ENCODE results near the gene PIP5K1C.
A peak's percentile ranks its signal among the peaks of the same experiment; 100 is the strongest.

Gene PIP5K1C

GRCh38 chr19:3716147-3716668, 15.9 kb upstream of the PIP5K1C start:
- no peak for TF ChIP-seq SIN3A (IDR thresholded peaks at IDR 0.05; ENCODE audit: borderline replicate concordance, insufficient read depth, low read length)
- TF ChIP-seq TAF1 (IDR thresholded peaks at IDR 0.05; ENCODE audit: borderline replicate concordance, insufficient read depth, low read length) = no peak
- TF ChIP-seq, protein P1, sequence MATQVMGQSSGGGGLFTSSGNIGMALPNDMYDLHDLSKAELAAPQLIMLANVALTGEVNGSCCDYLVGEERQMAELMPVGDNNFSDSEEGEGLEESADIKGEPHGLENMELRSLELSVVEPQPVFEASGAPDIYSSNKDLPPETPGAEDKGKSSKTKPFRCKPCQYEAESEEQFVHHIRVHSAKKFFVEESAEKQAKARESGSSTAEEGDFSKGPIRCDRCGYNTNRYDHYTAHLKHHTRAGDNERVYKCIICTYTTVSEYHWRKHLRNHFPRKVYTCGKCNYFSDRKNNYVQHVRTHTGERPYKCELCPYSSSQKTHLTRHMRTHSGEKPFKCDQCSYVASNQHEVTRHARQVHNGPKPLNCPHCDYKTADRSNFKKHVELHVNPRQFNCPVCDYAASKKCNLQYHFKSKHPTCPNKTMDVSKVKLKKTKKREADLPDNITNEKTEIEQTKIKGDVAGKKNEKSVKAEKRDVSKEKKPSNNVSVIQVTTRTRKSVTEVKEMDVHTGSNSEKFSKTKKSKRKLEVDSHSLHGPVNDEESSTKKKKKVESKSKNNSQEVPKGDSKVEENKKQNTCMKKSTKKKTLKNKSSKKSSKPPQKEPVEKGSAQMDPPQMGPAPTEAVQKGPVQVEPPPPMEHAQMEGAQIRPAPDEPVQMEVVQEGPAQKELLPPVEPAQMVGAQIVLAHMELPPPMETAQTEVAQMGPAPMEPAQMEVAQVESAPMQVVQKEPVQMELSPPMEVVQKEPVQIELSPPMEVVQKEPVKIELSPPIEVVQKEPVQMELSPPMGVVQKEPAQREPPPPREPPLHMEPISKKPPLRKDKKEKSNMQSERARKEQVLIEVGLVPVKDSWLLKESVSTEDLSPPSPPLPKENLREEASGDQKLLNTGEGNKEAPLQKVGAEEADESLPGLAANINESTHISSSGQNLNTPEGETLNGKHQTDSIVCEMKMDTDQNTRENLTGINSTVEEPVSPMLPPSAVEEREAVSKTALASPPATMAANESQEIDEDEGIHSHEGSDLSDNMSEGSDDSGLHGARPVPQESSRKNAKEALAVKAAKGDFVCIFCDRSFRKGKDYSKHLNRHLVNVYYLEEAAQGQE (IDR thresholded peaks at IDR 0.05; ENCODE audit: insufficient read depth in 1 of 2, low read depth in 2 of 2, low read length in 2 of 2) = no peak
- no peak for TF ChIP-seq FOXP2 (optimal IDR thresholded peaks at IDR 0.05; ENCODE audit: borderline replicate concordance, extremely low read depth, extremely low read length, insufficient read depth)

GRCh38 chr19:3712663-3713611, 12.7 kb upstream of the PIP5K1C start:
- no peak for TF ChIP-seq POLR2AphosphoS5 (IDR thresholded peaks at IDR 0.05; ENCODE audit: low read depth, low read length)
- TF ChIP-seq SIN3A (IDR thresholded peaks at IDR 0.05; ENCODE audit: borderline replicate concordance, insufficient read depth, low read length) = no peak
- no peak for TF ChIP-seq FOXP2 (optimal IDR thresholded peaks at IDR 0.05; ENCODE audit: borderline replicate concordance, extremely low read depth, extremely low read length, insufficient read depth)
- TF ChIP-seq TAF1 (IDR thresholded peaks at IDR 0.05; ENCODE audit: borderline replicate concordance, insufficient read depth, low read length) = no peak
- TF ChIP-seq, protein P1 (IDR thresholded peaks at IDR 0.05; ENCODE audit: insufficient read depth in 1 of 2, low read depth in 2 of 2, low read length in 2 of 2) = no peak

- peak; percentile 43 for TF ChIP-seq FOXP2 (optimal IDR thresholded peaks at IDR 0.05; ENCODE audit: borderline replicate concordance, extremely low read depth, extremely low read length, insufficient read depth)
- TF ChIP-seq, protein P1 (IDR thresholded peaks at IDR 0.05; ENCODE audit: insufficient read depth in 1 of 2, low read depth in 2 of 2, low read length in 2 of 2) = no peak
These were observed 10.1 kb upstream of the PIP5K1C start for GRCh38 chr19:3710265-3710812.

DNA sequence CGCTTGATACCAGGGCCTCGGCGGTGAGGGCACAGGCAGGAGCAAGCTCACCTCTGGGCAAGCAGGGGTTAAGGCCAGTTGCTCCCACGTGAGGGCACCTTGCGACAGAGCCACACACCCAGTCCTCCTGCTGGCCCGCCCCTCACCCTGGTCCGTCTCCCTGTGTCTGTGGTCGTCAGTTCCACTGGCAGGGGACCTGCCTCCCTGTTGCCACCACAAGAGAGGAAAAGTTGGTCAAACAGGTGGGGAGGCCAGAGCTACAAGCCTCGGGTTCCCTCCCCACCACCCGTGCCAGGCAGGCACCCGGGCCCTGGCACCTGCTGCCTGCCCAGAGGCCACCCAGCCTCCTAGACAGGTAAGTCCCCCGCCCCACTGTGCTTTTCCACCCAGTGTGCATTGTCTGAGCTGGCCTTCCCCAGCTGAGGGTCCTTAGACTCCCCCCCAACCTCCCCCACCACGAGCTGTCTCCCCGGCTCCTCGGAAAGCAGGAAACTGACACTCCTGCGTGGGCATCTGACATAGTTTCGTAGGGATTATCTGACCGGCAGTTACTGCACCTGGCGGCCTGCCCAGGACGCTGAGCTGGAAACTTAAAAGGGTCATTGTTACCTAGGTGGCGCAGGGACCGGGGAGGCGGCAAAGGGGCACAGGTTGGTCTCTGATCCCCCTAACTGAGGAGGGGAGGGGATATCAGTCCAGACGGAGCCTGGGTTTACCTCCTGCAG, 8.1 kb upstream of the PIP5K1C start, which contains the start of gene TJP3:
TJP3 (plus strand) TSS at position 178 of the 725 bp plus-strand sequence. CDS start 20,049 bp downstream, outside the sequence.
- TF ChIP-seq, protein P1 (IDR thresholded peaks at IDR 0.05; ENCODE audit: insufficient read depth in 1 of 2, low read depth in 2 of 2, low read length in 2 of 2) = no peak
- no peak for TF ChIP-seq FOXP2 (optimal IDR thresholded peaks at IDR 0.05; ENCODE audit: borderline replicate concordance, extremely low read depth, extremely low read length, insufficient read depth)
- no peak for TF ChIP-seq TAF1 (IDR thresholded peaks at IDR 0.05; ENCODE audit: borderline replicate concordance, insufficient read depth, low read length)
- TF ChIP-seq POLR2AphosphoS5 (IDR thresholded peaks at IDR 0.05; ENCODE audit: low read depth, low read length) = no peak
- no peak for TF ChIP-seq SIN3A (IDR thresholded peaks at IDR 0.05; ENCODE audit: borderline replicate concordance, insufficient read depth, low read length)

All from PFSK-1 (cell line).